Measurements from ENCODE around the gene MTMR11.

- TF ChIP-seq CTCF (IDR thresholded peaks at IDR 0.05; ENCODE audit: control extremely low read depth in 1 of 3, insufficient read depth in 1 of 3, low read depth in 1 of 3, low read length in 3 of 3) (no peak), EZH2 (IDR thresholded peaks at IDR 0.05; ENCODE audit: low read depth, low read length, severe bottlenecking) (no peak), POLR2A (IDR thresholded peaks at IDR 0.05; ENCODE audit: control extremely low read depth in 1 of 2, low read depth in 2 of 2, low read length in 2 of 2) (no peak), BACH1 (IDR thresholded peaks at IDR 0.05; ENCODE audit: low read length) (no peak), YY1 (IDR thresholded peaks at IDR 0.05; ENCODE audit: low read depth, low read length) (no peak)
Measured at GRCh38 chr1:149937759-149938158, 1.1 kb upstream of the MTMR11 start.

Data from H1 (cell line).